HL-60 (cell line): Measurements from ENCODE around the gene JARID2.

Experiments used
- CTCF ChIP-seq: IDR thresholded peaks from one replicate; pipeline ENCODE4 v1.5.1; 2011; ENCODE audit warnings: low read length, control low read depth, inconsistent platforms; ENCODE audit not compliant: insufficient read depth
- GABPA ChIP-seq: IDR thresholded peaks from 2 replicates; pipeline ENCODE4 v1.6.1; 2012; ENCODE audit warnings: low read depth
- POLR2AphosphoS5 ChIP-seq: IDR thresholded peaks from 2 replicates; pipeline ENCODE4 v1.6.1; 2012; ENCODE audit warnings: low read depth
- REST ChIP-seq: IDR thresholded peaks from 2 replicates; pipeline ENCODE4 v1.6.1; 2012; ENCODE audit warnings: low read depth; ENCODE audit not compliant: insufficient replicate concordance

GRCh38 chr6:15269619-15270018 is 23.8 kb downstream of the JARID2 start:
- TF ChIP-seq REST, result no peak
- TF ChIP-seq CTCF, result no peak
- no peak for TF ChIP-seq POLR2AphosphoS5
- no peak for TF ChIP-seq GABPA
